Stimulated activated CD4-positive, alpha-beta T cell treated with anti-CD3 and anti-CD28 coated beads, Interleukin-15, amount 100 ng/mL, for 48 hours (primary cell): ENCODE results near the gene LRRC41.
A peak's percentile ranks its signal among the peaks of the same experiment; 100 is the strongest.
"Not testable (repeated sequence)": the region's sequence is repeated elsewhere in the genome, so short reads cannot be mapped to it uniquely, and the experiment has no call there.

Source experiments
- DNase-seq, 2 donors: peaks; one replicate each; pipeline ENCODE4 v3.0.0-alpha.2; 2020; ENCODE audit warnings: low read depth in 2 of 2

The LRRC41 gene

DNA sequence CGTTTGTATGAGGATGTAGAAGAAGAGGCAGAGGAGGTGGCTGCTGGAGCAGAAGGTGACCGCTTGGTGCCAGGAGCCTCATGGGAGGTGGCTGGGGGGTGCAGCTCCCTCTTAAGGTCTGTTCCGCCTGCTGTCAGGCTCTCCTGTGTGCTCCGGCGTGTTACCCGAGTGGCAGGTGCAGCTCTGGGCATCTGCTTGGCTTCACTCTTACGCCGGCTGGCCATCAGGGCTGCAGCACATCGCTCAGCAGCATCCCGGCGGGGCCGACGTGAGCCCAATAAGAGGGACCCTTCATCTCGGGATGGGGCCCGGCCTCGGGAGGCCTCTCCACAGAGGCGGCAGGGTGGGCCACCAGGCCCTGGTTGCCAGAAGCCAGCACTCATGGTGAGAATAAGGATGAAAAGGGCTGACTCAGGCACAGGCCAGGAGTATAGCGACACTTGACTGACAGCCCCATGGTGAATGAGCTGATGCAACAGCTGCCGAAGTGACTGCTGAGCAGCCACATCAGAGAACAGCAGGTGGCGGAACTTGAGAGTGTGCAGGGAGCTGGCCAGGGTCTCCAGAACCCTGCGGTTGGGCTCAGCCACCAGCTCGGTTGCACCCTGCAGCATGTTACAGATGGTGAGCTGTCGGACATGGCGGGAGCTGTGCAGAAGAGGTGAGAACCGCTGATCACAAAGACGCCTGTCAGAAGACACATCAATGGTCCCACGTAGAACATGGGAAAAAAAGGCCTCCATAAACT is 17.5 kb downstream of the LRRC41 start:
- DNase-seq = peak; percentile 21 to 40

DNA sequence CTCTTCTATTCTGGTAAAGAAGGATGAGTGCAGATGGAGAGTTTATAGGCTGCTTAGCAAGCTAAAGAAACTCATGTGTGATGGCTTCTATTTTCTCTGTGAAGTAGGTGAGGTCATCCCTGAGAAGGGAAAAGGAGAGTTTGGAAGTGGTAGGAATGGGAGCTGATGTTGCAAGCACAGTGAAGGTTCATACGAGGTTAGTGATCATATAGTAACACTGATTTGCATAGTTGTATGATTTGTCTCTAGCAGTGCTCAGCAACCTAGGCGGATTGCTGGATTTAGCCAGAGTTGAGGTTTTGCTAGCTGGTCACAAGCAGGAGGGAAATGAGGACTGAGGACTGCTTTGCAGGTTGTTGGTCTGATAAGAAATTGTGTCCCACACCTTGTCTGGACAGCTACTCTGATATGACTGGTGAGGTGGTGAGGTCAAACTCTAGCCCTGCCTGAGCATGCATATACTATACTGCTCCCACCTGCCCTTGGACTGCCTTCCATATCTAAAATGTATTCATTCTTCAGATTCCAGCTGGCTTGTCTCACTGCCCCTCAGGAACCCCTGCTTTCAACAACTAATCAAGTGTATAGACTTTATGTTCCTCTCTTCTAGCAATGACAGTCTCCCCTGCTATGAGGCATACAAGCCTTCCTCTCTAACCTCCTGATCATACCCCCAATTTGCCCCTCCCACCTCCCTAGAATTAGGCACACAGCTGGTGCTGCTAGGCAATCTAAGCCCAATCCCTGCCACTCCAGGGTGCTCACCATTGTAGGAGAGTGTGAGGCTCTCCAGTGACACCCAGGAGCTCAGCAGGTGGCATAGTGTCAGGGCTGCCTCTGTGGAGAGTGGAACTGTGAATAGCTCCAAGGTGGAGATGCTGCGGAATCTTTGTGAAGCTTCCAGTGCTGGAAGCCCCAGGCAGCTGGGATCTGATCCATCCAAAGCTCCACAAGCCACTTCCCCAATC is 18.5 kb downstream of the LRRC41 start:
- DNase-seq = no peak

DNA sequence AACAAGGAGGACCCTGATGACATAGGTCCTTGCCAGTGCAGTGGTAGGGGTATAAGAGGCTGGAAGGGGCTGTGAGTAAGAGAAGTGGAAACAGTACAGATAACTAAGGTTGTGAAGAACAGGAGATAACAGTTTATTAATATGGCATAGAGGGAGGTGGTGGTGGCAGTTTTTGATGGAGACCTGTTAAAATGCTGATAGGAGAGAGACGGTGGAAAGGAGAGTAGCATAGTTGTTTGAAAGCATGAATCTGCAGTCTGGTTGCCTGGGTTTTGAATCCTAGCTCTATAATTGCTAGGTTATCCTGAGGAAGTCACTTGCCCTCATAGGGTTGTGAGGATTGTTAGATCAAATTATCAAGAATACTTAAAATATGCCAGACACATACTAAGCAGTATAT is 19.4 kb downstream of the LRRC41 start:
- no peak for DNase-seq

DNA sequence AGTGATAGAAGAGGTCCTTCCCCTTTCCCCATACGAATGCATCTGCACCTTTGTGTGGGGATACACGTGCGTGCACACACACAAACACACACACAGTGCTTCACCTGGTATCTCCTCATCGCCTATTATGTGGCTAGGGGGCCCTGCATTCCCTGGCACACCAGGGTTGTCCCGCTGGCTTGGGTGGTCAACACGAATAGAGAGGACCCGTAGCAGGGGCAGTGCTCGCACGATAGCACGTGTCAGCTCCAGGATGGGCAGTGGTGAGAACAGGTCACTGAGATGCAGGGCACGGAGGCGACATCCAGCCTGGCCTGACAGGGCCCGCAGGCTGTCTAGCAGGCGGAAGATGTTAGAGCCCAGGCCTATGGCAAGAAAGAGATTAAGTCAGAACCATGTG is 22.4 kb downstream of the LRRC41 start:
- no peak for DNase-seq

DNA sequence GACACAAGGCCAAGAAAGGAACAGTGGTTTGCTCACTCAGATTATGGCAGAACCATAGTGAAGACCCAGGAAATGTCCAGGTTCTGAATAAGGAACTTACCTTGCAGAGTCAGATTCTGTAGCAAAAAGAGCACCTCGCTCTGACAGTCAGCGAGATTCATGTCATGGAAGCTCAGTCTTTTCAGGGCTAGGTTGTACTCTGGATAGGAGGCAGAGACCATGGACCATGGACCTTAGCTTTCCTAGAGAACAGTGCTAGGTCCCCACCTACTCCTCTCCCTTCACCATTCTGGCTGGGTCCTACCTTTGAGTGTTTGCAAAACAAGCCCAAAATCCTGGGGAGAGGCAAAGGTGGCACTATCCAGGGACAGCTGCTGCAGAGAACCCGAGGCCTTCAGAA is 23.3 kb downstream of the LRRC41 start:
- no peak for DNase-seq

DNA sequence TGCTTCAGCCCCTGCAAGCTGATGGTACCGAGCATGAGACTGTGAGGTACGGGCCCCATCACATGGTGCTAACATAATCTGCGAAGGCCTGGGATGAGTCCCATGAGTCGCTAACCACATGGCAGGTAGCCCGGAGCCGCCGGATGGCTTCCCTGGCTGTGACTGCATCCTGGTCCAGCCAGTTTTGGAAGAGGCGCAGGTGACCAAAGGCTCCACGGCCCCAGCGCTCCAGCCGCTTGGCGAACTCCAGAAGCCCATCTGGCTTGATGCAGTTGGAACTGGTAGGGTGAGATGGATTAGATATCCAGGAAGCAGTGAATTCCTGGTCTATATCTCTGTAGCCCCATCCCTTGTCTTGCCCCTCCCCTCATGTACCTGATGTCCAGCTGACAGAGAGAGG is 24.6 kb downstream of the LRRC41 start:
- no peak for DNase-seq

DNA sequence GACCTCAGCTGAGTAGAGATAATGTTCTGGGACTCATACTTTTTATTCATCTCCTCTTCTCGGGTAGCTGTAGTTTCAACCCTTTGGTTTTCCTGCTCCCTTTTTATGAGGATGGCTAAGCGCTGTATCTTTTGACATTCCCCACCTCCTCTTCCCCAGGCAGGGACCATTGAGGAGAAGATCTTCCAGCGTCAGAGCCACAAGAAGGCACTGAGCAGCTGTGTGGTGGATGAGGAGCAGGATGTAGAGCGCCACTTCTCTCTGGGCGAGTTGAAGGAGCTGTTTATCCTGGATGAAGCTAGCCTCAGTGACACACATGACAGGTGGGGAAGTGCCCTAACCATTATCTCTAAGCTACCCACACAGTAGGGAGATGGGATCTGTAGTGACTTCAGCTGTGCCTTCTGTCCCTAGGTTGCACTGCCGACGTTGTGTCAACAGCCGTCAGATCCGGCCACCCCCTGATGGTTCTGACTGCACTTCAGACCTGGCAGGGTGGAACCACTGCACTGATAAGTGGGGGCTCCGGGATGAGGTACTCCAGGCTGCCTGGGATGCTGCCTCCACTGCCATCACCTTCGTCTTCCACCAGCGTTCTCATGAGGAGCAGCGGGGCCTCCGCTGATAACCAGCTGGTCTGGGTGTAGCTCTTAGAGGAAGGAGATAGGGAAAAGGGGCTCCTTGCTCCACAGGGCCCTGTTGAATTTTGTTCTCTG is 25.6 kb downstream of the LRRC41 start:
- DNase-seq = no peak

DNA sequence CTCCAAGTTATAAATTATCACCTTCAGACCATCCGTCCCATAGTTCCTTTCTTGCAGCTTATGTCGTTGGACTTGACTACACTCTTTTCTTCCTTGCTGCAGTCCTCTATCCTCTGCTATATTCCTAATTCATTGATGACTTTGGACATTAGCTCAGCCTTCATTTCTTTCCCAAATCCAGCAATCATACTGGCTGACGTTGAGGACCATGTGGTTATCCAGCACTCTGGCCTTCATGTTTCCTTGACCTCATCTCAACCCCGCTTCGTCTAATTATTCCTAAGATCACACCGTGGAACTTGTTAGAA is 28.4 kb downstream of the LRRC41 start:
- no peak for DNase-seq

DNA sequence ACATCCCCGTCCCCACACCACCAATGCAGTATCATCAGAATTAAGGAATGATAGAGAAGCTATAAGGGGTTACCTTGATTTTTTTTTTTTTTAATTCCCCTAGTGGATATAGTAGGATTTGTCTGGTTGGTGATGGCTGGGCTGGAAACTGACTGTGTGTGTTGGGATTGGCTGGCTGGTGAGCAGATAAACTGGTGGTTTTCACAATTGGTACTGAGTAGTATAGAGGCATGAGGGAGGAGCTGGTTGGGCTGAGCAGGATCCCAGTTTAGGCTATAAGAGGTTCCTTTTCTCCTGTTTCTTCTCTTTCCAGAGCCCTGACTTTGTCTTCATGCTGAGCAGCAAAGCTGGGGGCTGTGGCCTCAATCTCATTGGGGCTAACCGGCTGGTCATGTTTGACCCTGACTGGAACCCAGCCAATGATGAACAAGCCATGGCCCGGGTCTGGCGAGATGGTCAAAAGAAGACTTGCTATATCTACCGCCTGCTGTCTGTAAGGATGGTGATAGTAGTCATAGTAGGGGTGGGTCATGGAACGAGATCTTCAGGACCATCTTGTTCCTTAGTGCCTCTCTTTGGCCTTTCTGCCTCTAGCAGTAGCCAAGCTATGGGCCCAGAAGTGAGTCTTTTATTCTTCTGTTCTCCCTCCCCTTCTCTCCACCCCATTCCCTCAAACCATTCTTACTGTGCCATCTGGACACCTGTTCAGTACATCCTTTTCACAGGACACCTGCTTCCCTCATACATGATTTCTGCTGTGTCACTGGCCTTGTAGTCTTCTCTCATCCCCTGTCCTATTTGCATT is 29.0 kb downstream of the LRRC41 start:
- no peak for DNase-seq

DNA sequence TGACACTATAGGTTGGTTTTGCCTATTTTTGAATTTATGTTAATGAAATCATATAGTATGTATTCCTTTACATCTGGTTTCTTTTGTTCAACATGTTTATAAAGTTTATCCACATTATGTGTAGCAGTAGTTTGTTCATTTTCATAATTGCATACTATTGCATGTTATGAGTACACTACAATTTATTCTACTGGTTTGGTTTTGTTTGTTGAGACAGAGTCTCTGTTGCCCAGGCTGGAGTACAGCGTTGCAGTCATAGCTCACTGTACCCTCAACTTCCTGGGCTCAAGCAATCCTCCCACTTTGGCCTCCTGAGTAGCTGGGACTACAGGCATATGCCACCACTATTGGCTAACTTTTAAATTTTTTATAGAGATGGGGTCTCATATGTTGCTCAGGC is 34.8 kb downstream of the LRRC41 start:
- DNase-seq = no peak

DNA sequence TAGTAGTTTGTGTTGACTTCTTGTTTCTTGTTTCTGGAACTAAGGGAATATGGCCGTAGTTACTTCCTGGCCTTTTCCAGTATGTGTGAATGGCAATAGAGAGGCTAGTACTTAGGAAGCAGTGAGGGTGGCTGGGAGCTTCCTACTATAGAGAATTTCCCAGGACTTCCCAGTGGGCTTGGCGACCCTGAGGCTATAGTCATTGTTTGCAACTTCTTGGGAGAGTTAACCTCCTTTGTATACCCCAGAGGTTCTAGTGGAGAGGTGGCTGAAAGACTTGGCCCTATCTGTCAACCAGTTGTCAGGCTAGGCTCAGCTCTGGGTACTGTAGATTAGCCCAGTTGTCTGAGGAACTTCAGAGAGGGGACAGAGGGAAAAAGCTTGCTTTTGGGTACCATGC is 40.3 kb downstream of the LRRC41 start:
- DNase-seq = no peak

DNA sequence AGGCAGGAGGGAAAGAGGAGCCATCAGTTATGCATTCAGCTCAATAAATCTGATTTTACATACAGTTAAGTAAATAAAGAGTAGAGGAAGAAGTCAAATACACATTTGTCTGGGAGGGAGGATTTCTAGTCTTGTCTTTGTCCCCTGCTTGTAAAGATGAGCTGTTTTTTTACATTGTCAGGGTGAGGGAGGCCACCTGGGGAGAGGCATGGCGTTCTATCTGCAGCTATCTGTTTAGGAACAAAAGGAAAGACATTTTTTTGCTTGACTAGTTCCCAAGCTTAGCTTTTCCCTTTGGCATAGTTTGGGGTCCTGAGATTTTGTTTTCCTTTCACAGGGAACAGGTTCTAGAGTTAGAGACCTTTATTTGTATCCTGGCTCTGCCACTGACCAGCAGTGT is 40.9 kb downstream of the LRRC41 start:
- DNase-seq = no peak

DNA sequence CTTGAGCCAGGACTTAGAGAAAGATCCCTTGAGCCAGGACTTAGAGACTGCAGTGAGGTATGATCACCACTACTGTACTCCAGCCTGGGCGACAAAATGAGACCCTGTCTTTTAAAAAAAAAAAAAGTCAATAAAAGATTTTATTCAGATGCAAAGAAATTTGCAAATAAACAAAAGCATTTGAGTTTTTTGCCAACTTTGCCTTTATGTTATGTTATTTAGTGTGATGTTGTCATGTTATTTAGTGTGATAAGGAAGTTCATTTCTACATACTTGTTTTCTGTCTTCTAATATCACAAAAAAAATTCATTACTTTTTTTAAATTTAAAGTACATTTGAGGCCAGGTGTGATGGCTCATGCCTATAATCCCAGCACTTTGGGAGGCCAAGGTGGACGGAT is 46.9 kb downstream of the LRRC41 start:
- no peak for DNase-seq

DNA sequence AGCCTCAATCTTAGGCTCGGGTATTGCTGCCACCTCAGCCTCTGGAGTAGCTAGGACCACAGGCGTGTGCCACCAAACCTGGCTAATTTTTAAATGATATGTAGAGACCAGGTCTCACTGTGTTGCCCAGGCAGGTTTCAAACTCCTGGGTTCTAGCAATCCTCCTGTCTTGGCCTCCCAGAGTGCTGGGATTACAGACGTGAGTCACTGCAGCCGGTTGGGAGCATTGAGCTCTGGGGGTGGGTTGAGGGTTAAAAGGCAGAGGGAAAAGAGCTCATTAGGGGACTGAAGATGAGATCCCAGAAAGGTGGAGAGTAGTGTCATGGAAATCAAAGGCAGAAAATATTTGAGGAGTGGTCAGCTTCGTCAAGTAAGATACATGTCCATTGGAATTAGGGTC is 48.7 kb downstream of the LRRC41 start:
- no peak for DNase-seq

DNA sequence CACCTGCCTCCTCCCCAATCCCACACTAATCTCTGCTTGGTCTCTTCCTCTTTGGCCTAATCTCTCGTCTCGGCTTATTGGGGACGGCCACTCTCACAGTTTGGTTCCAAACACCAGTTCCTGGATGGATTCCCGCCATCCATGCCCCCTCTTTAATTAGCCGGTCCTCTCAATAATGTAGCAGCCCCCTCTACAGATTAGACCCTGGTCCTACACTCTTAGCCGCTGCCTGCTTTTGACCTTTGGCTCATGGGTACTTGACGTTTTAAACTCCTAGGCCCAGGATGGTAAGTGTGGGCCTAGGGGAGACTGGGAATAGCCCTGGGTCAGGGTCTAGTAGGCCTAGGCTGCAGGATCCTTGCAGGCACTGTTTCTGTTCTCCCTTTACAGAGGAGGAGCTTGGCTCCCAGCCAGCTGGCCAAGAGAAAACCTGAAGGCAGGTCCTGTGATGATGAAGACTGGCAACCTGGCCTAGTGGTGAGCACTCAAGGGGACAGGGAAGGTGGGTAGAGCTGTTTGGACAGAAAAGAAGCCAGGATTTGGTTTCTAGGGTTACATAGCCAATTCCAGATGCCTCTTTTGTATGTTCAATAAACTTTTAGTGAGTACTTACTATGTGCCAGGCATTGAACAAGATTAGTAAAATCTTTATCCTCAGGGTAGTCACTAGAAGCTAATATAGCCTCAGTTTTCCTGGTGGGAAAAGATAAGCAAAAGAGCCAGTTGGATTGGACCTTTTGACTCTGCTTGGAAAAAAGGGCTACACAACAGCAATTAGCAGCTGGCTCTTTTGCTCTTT is 55.1 kb downstream of the LRRC41 start:
- DNase-seq = peak; percentile 22 to 25

DNA sequence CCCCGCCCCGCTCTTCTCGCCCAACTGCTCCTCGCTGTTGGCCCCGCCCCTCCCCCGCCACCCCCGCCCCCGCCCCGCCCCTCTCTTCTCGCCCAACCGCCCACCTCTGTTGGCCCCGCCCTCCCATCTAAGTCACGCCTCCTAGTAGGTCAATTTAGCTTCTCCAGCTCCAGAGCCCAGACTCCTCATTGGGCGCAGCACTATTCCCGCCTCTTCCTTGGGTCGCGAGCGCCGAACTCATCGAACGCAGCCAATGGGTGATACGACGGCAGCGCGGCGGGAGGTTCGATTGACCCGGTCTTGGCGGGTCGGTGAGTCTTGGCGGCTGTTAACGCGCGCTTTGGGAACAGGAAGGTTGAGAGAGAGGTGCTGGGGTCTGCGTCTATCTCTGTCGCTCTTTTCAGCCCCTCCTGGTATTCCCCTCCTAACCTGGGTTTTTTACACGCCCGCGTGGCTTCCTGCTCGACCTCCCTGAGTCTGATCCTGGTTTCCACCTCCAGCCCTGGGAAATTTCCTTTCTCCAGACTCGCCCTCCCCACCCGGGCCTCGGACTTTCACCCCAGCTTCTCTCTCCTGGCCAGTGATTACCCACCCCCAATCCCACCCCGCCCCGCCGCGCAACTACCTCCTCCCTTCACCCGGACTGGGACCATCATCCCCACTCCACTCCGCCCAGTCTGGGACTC is 55.8 kb downstream of the LRRC41 start, which contains the start of gene RAD54L:
RAD54L (plus strand) TSS at position 328 of the 686 bp plus-strand sequence. CDS start 643 bp downstream, outside the sequence.
- DNase-seq = peak; percentile 97 to 98

DNA sequence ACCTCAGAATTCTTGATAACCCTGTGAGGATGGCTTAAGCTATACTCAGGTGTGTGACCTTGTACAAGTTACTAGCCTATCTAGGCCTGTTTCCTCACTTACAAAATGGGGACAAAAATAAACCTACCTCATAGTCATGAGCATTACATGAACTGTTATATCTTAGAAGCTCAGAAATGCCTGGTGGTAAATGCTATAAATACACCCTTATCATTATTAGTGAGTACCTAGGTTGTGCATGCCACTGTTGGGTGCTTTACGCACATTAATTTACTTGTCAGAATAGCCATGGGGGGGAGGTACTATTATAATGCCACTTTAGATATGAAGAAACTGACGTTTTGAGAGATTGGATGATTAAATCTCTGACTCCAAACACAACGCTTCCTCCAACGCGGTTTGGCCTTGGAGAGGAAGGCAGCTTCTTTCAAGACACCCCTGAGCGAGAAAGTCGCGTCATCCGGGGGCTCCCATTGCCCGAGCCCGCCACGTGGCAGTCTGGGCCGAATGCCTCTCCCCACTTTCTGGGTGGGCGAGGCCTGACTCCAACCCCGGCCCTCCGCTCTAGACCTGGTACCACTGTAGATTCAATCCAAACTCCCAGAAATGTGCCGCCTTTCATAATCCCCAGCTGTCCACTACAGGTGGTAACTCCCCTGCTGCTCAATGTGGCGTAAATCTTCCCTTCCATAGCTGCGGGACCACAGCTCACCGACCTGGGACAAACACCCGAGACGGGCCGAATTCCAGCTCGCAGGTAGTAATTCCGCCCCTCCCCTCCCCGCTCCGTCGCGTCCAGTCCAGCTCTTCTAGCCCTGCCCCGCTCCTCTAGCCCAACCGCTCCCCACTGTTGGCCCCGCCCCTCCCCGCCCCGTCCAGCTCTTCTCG is 56.6 kb downstream of the LRRC41 start:
- DNase-seq = peak; percentile 54 to 65

DNA sequence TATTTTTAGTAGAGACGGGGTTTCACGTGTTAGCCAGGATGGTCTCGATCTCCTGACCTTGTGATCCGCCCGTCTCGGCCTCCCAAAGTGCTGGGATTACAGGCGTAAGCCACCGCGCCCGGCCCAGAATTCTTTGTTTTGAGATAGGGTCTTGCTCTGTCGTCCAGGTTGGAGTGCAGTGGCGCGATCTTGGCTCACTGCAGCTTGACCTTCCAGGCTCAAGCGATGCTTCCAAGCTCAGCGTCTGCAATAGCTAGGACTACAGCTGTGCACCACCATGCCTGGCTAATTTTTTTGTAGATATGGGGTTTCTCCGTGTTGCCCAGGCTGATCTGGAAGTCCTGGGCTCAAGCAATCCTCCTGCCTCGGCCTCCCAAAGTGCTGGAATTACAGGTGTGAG is 57.3 kb downstream of the LRRC41 start:
- not testable (repeated sequence) for DNase-seq
